GM18519 (cell line): ENCODE measurements around the gene MKLN1.
A peak's percentile ranks its signal among the peaks of the same experiment; 100 is the strongest.
"Not testable (repeated sequence)": the region's sequence is repeated elsewhere in the genome, so short reads cannot be mapped to it uniquely, and the experiment has no call there.

Source experiments
- ATAC-seq: cut with Tn5 transposase; IDR thresholded peaks from one replicate; pipeline ENCODE4 v1.9.1; 2021; ENCODE audit warnings: mild to moderate bottlenecking, moderate library complexity; ENCODE audit not compliant: unreplicated experiment, low FRiP score

Gene MKLN1

DNA sequence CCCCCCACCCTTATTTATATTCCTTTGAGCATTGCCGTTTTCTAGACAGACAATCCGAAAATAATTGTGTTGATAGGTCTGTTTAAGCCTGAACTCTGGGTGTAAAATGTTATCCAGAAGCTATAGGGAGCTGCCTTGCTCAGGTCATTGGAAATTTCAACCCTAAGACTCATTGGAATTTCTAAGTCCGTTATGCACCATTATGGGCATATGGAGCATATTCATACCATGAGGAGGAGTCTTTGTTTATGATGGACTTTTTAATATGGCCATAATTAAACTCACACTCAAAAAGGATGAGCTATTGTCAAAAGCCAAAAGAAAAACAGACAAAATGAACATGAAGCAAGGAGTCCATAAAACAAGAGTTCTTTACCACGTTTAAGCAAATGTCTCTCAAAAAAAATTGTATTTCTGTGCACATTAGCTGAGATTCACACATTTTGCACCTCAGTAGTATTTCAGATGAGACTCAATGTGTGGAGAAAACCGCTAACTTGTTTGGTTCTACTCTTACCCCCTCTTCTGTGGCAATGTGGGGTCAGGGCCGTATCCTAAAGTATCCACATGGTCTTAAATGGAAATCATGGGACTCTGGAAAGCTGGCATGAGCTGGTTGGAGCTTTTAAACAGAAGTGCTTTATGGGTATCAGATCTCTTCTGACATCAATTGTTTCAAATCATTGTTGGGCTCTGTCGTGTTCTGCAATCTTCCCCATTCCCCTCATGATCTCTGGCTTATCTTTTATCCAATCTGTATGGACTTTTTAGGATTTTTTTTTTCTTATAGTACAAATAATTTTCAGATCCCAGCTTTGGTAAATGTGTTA is 168.2 kb downstream of the MKLN1 start:
- no peak for ATAC-seq

DNA sequence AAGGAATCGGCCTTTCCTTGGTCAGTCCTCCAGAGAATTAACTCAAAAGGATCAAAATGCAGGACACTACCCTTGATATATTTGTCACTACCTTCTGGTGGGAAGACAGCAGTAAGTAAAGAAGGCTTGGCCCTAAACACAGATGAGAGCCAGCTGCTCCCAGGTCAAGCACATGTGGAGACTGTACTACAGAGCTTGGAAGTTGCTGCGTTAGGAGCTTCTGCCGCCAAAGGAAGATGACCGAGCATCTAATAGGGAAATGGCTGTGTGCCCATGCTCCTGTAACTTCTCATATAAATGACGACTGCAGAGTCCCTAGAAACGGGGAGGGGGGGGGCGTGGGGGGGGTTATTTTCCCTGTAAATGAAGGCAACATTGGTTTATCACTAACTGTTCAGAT is 169.8 kb downstream of the MKLN1 start:
- no peak for ATAC-seq

DNA sequence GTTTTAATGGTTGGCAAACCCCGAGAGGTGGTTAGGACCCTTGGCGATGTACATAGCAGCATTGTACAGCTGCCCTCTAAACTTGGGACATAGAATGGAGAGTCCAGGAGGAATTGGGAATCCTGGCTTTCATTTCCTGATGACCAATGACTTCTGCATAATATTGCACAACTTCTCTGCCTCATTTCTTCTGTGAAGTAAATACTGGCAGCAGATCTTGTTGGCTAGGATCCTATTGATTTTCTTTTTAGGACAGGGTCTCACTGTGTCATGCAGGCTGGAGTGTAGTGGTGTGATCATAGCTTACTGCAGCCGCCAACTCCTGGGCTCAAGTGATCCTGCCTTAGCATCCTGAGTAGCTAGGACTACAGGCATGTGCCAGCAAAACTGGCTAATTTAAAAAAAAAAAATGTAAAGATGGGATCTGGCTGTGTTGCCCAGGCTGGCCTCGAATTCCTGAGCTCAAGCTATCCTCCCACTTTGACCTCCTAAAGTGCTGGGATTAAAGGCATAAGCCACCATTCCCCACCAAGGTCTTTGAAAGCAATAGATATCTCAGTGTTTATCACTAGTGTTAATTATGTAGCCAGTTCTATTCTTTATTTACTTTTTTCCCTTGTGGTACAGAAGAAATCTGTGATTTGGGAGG is 170.7 kb downstream of the MKLN1 start:
- ATAC-seq: no peak

- no peak for ATAC-seq
These were observed 172.1 kb downstream of the MKLN1 start for GRCh38 chr7:131499801-131500200.

- no peak for ATAC-seq
These were observed 172.7 kb downstream of the MKLN1 start for GRCh38 chr7:131500357-131500756.

DNA sequence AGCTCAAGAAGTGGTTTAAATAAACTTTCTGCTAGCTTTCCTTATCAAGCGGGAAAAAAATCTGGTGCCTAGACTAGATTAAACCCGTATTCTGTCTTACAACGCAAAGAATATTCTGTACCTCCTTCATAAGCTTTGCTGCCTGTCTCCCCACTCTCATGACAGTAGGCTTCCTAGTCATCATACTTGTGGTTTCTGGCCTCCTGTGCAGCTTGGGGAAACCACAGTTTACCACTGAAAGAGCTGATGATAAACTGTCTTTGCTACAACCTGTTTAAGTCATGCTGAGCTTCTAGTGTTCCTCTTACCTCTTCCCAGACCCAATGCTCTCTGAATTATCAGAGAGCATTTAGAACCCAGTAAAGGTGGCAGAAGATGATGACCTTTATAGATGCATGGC is 173.7 kb downstream of the MKLN1 start:
- no peak for ATAC-seq

- ATAC-seq: no peak
These were observed 174.4 kb downstream of the MKLN1 start for GRCh38 chr7:131501930-131502685.

DNA sequence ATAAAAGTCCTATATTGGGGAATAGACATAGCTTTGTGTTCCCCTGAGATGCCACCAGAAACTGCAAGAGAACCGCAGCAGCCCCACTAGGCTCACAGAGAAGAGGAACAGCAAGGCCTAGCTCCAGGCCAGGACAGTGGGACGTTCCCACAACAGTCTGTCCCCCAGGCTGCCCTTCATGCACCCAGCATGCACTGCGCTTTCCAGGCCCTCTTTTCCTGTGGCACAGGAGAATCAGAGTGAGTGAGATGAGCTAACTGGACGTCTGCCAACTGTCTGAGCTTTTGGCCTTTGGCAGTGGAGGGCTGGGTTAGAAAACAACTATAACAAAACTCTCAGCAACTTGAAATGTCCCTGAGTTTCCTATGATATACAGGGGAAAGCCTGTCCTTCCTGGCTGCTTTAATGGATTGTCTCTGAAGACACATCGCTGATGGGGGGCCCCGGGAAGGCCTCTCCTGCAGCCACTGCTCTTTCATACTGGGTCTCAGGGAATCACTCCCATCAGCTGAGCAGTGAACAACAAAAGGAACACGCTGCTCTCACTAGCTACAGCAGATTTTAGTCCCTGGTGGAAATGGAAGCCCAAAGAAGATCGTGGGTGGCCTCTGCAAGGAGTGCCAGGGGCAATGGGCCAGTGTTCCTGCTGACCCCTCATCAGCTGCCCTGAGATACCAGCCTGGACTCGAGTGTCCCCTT is 175.3 kb downstream of the MKLN1 start:
- ATAC-seq: no peak

DNA sequence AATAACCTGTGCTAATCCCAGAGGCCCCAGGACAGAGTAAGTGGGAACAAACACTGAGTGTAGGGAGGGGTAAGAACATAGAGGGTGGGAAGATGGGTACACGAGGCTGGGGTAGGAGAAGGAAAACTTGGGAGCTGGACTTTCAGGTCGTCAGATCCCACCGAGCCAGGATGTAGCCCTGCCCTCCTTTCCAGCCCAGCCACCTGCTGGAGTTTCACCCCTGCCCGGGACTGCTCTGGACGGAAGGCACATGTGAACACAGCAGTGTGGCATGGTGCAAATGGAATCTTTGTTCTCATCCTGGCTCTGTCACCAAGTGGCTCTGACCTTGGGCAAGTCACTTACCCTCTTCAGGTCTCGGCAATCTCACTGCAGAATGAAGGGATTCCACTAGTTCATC is 176.0 kb downstream of the MKLN1 start:
- no peak for ATAC-seq

DNA sequence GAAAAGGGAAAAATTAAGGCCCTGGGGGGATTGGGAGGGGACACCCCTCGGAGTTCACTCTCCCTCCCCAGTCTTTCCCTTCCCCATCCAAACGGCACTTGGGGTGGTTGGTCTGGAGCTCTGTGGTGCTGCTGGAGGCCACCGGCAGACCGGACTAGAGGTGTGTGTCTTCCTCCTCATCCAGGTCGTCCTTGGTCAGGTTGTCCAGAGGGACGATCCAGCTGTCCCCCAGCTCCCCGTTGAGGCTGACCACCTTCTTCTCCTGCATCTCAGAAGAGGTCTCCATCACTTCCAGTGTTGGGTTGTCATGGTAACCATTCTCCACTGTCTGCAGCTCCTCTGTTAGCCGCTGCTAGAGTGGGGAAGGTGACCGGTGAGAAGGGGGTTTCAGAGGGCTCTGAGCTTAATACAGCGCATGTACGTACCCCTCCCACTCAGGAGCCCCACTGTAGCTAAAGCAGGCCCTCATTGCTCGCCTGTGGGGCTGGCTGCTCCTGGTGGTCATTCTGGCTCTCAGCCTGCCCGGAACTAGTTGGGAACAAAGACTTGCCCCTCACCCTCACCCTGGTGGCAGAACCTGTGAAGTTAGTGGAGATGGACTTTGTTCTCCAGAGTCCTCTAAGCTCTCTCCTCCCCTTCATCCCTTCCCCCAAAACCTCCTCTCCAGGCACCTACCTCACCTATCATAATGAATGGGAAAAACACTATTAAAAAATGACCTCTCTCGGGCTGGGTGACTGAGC is 176.7 kb downstream of the MKLN1 start:
- no peak for ATAC-seq

DNA sequence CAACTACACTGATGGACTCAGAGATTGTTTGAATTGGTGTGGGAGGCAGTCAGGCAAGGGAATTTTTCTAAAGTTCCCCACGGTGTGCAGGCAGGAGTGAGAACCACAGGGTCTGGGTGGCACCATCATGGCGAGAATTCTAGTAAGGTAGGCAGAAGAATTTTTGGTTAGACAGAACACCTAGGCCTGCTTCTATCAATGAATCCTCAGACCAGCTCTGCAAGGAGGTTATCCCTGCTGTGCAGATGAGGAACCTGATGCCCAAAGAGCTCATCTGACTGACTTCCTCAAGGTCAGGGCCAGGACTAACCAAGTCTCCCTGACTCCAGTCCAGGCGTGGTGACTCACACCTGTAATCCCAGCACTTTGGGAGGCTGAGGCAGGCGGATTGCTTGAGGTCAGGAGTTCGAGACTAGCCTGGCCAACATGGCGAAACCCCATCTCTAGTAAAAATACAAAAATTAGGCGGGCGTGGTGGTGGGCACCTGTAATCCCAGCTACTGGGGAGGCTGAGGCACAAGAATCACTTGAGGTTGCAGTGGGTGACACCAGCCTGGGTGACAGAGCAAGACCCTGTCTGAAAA is 177.5 kb downstream of the MKLN1 start:
- ATAC-seq: not testable (repeated sequence)

DNA sequence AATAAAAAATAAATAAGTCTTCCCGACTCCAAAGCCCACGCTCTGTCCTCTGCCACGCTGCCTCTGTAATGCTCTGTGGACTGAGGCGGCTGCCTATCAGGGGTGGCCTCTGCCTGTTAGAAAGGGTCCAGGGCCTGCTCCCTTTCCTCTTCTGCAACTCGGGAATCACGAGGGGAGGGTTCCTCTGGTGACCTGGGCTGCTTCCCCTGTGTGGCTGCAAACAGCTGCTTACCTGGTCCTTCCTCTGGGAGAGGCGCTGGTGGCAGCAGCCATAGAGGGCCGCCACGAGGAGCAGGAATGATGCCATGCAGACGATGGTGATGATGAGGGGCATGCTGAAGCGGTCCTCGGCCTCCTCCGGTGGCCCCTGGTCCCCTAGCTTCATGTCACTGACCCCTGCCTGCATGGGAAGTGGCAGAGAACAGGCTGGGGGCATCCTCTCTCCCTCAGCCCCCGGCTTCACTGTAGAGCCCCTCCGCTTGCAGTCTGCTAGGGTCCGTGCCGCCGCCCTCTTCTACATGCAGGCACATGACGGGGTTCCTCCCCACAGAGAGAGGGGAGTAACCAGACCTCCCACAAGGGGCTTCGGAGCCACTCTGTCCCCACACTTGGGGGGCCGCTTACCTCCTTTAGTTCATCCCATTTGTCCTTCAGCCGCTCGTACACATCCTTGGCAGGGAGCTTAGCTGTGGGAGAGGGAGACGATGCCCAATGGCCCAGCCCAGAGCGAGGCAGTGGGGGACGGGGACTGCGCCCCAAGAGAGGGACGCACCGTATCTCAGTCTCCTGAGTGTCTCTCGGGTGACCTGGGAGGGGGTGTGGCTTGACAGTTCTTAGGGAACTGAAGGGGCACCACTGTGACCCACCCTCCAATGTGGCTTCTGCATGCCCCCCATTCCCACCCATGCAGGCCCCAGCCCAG is 178.2 kb downstream of the MKLN1 start:
- no peak for ATAC-seq

- ATAC-seq: no peak
These were observed 178.9 kb downstream of the MKLN1 start for GRCh38 chr7:131506597-131506996.

DNA sequence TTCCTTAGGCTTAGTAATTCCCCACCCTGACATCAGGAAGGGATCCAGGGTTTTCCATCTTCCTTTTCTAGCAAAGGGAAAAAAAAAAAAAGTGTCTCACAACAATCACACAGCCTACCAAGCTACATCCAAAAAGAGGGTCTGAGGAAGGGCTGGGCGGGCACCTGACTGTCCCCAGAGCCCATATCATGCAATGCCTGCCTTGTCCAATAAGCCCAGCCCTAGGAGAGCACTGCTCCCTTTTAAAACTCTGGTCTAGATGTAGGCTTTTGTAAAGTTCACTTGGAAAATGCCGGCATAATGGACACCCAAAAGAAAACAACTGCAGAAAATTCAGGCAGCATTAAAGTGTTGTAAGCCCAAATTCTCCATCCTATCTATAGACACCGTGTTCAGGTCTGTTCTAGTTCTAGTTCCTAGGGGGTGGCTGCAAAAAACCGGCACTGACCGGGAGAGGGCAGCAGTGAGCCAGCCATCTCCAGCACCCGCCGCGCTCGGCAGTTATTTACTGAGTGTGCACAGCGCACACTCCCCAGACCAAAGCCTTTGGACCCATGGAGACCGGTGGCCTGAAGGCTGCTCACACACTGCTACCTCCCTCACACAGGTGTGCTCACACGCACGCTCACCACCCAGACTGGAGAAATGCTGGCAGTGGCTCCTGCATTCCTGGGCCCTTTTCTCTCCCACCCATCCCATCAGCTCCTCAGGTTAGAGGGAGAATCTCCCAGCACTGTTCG is 180.1 kb downstream of the MKLN1 start:
- ATAC-seq: peak; percentile 81

DNA sequence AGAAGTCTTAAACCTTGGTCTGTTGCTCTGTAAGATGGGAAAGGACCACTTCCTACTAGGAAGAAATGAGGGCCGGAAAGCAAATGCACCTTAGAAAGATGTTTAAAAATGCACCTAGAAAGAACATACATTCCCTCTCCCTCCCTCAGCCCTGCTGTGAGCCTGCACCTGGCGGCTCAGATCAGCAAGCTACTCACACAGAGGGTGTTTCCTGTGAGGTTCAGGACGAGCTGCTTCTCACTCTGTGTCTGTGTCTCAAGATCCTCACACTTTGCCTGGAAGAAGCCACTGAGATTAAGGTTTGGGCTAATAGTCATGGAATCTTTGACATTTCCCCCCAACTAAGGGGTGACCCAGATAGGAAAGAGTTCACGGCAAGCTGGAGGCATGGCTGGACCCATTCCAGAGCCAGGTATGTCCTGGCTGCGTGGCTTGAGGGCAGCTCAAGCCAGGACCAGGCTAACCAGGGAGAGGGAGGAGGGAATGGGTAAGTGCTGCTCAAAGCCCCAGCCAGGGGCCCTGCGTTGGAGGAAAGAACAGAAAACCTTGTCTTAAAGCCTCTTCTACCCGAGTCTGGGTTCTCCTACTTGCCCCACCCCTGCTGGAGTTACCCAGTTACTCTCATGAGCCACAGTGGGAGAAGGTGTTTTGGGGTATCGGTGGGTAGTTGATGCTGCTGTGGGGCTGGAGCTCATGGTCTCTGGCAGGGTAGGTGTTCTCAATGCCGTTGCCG is 181.2 kb downstream of the MKLN1 start:
- no peak for ATAC-seq

GRCh38 chr7:131509781-131510180 is 182.1 kb downstream of the MKLN1 start:
- ATAC-seq: no peak

GRCh38 chr7:131511071-131511470 is 183.4 kb downstream of the MKLN1 start:
- no peak for ATAC-seq
